ENCODE data around the gene FKBP9. TPM values are rescaled to one million over a fixed set of nuclear protein-coding genes. Genes with fewer than 3 reads are reported as not detected.

The FKBP9 gene
- total RNA-seq, 1 experiment from 2014 or later, result not detected

GRCh38 chr7:32929430-32930143 lies 27.7 kb upstream of the FKBP9 start:
- peaks cover 9% of the 10 kb centered on the region for H3K4me1 ChIP-seq (ENCODE audit: low read length)
- no peak overlapping the region for H3K9ac ChIP-seq (ENCODE audit: low read length)
- no peaks in the 10 kb centered on the region for H3K9me2 ChIP-seq (replicated peaks; ENCODE audit: insufficient read depth, low read length)
- no peaks in the 10 kb centered on the region for H3K36me3 ChIP-seq (ENCODE audit: insufficient read depth, low read length)
- no peaks in the 10 kb centered on the region for H3K79me2 ChIP-seq (ENCODE audit: low read length)
- H2AFZ ChIP-seq (ENCODE audit: low read length), result no peak overlapping the region
- no peak overlapping the region for H3K4me3 ChIP-seq (ENCODE audit: low read length)
- no peak overlapping the region for H3K4me2 ChIP-seq (ENCODE audit: low read depth, low read length, poor library complexity, severe bottlenecking)
- H4K20me1 ChIP-seq (ENCODE audit: insufficient read depth, low read depth, low read length), result no peaks in the 10 kb centered on the region
- no peaks in the 10 kb centered on the region for H3K9me3 ChIP-seq (ENCODE audit: low read length)
- no peak overlapping the region for H3K27ac ChIP-seq (ENCODE audit: low read length)
- H3K27me3 ChIP-seq (ENCODE audit: low read length), result no peaks in the 10 kb centered on the region
- no peak for DNase-seq

- Histone ChIP-seq H3K4me3 (ENCODE audit: low read length) (no peak overlapping the region), H3K9me3 (ENCODE audit: low read length) (no peaks in the 10 kb centered on the region), H3K4me2 (ENCODE audit: low read depth, low read length, poor library complexity, severe bottlenecking) (no peak overlapping the region), H3K36me3 (ENCODE audit: insufficient read depth, low read length) (no peaks in the 10 kb centered on the region), H3K27me3 (ENCODE audit: low read length) (no peaks in the 10 kb centered on the region), H2AFZ (ENCODE audit: low read length) (no peak overlapping the region), H3K4me1 (ENCODE audit: low read length) (peaks cover 9% of the 10 kb centered on the region), H3K9me2 (replicated peaks; ENCODE audit: insufficient read depth, low read length) (no peaks in the 10 kb centered on the region), H4K20me1 (ENCODE audit: insufficient read depth, low read depth, low read length) (no peaks in the 10 kb centered on the region), H3K79me2 (ENCODE audit: low read length) (no peaks in the 10 kb centered on the region), H3K27ac (ENCODE audit: low read length) (no peak overlapping the region), H3K9ac (ENCODE audit: low read length) (no peak overlapping the region)
- DNase-seq, result no peak
Measured at GRCh38 chr7:32930378-32930777, 26.9 kb upstream of the FKBP9 start.

GRCh38 chr7:32935558-32935957 lies 21.7 kb upstream of the FKBP9 start:
- Histone ChIP-seq H3K27ac (ENCODE audit: low read length) (no peak overlapping the region), H3K9me3 (ENCODE audit: low read length) (no peaks in the 10 kb centered on the region), H3K9ac (ENCODE audit: low read length) (no peak overlapping the region), H3K9me2 (replicated peaks; ENCODE audit: insufficient read depth, low read length) (no peaks in the 10 kb centered on the region), H3K79me2 (ENCODE audit: low read length) (no peaks in the 10 kb centered on the region), H2AFZ (ENCODE audit: low read length) (no peak overlapping the region), H3K4me1 (ENCODE audit: low read length) (no peaks in the 10 kb centered on the region), H3K4me3 (ENCODE audit: low read length) (no peak overlapping the region), H3K27me3 (ENCODE audit: low read length) (no peaks in the 10 kb centered on the region), H3K36me3 (ENCODE audit: insufficient read depth, low read length) (no peaks in the 10 kb centered on the region), H3K4me2 (ENCODE audit: low read depth, low read length, poor library complexity, severe bottlenecking) (no peak overlapping the region), H4K20me1 (ENCODE audit: insufficient read depth, low read depth, low read length) (no peaks in the 10 kb centered on the region)
- no peak for DNase-seq

- Histone ChIP-seq H4K20me1 (ENCODE audit: insufficient read depth, low read depth, low read length) (no peaks in the 10 kb centered on the region), H2AFZ (ENCODE audit: low read length) (no peak overlapping the region), H3K4me1 (ENCODE audit: low read length) (no peaks in the 10 kb centered on the region), H3K4me3 (ENCODE audit: low read length) (no peak overlapping the region), H3K4me2 (ENCODE audit: low read depth, low read length, poor library complexity, severe bottlenecking) (no peak overlapping the region), H3K9me3 (ENCODE audit: low read length) (no peaks in the 10 kb centered on the region), H3K79me2 (ENCODE audit: low read length) (no peaks in the 10 kb centered on the region), H3K36me3 (ENCODE audit: insufficient read depth, low read length) (no peaks in the 10 kb centered on the region), H3K27ac (ENCODE audit: low read length) (no peak overlapping the region), H3K27me3 (ENCODE audit: low read length) (no peaks in the 10 kb centered on the region), H3K9ac (ENCODE audit: low read length) (no peak overlapping the region), H3K9me2 (replicated peaks; ENCODE audit: insufficient read depth, low read length) (no peaks in the 10 kb centered on the region)
- no peak for DNase-seq
Measured at GRCh38 chr7:32936689-32937088, 20.6 kb upstream of the FKBP9 start.

GRCh38 chr7:32937344-32938174 lies 19.7 kb upstream of the FKBP9 start:
- no peak overlapping the region for H3K4me3 ChIP-seq (ENCODE audit: low read length)
- H3K27ac ChIP-seq (ENCODE audit: low read length), result no peak overlapping the region
- H3K79me2 ChIP-seq (ENCODE audit: low read length), result no peaks in the 10 kb centered on the region
- no peaks in the 10 kb centered on the region for H3K9me2 ChIP-seq (replicated peaks; ENCODE audit: insufficient read depth, low read length)
- no peak overlapping the region for H2AFZ ChIP-seq (ENCODE audit: low read length)
- DNase-seq, result no peak
- no peak overlapping the region for H3K9ac ChIP-seq (ENCODE audit: low read length)
- no peaks in the 10 kb centered on the region for H3K4me1 ChIP-seq (ENCODE audit: low read length)
- no peaks in the 10 kb centered on the region for H3K36me3 ChIP-seq (ENCODE audit: insufficient read depth, low read length)
- H3K4me2 ChIP-seq (ENCODE audit: low read depth, low read length, poor library complexity, severe bottlenecking), result no peak overlapping the region
- H3K9me3 ChIP-seq (ENCODE audit: low read length), result no peaks in the 10 kb centered on the region
- no peaks in the 10 kb centered on the region for H4K20me1 ChIP-seq (ENCODE audit: insufficient read depth, low read depth, low read length)
- no peaks in the 10 kb centered on the region for H3K27me3 ChIP-seq (ENCODE audit: low read length)

GRCh38 chr7:32941181-32941580 lies 16.1 kb upstream of the FKBP9 start:
- Histone ChIP-seq H2AFZ (ENCODE audit: low read length) (no peak overlapping the region), H3K36me3 (ENCODE audit: insufficient read depth, low read length) (no peaks in the 10 kb centered on the region), H3K27ac (ENCODE audit: low read length) (no peak overlapping the region), H3K27me3 (ENCODE audit: low read length) (no peaks in the 10 kb centered on the region), H3K4me1 (ENCODE audit: low read length) (no peaks in the 10 kb centered on the region), H3K4me3 (ENCODE audit: low read length) (no peak overlapping the region), H3K9me3 (ENCODE audit: low read length) (no peaks in the 10 kb centered on the region), H4K20me1 (ENCODE audit: insufficient read depth, low read depth, low read length) (no peaks in the 10 kb centered on the region), H3K9me2 (replicated peaks; ENCODE audit: insufficient read depth, low read length) (no peaks in the 10 kb centered on the region), H3K4me2 (ENCODE audit: low read depth, low read length, poor library complexity, severe bottlenecking) (no peak overlapping the region), H3K9ac (ENCODE audit: low read length) (no peak overlapping the region), H3K79me2 (ENCODE audit: low read length) (no peaks in the 10 kb centered on the region)
- DNase-seq, result no peak

GRCh38 chr7:32941681-32942414 lies 15.4 kb upstream of the FKBP9 start:
- H4K20me1 ChIP-seq (ENCODE audit: insufficient read depth, low read depth, low read length), result no peaks in the 10 kb centered on the region
- H3K4me2 ChIP-seq (ENCODE audit: low read depth, low read length, poor library complexity, severe bottlenecking), result no peak overlapping the region
- no peak overlapping the region for H3K9ac ChIP-seq (ENCODE audit: low read length)
- no peak for DNase-seq
- no peaks in the 10 kb centered on the region for H3K9me2 ChIP-seq (replicated peaks; ENCODE audit: insufficient read depth, low read length)
- H3K27me3 ChIP-seq (ENCODE audit: low read length), result no peaks in the 10 kb centered on the region
- no peaks in the 10 kb centered on the region for H3K4me1 ChIP-seq (ENCODE audit: low read length)
- H3K79me2 ChIP-seq (ENCODE audit: low read length), result no peaks in the 10 kb centered on the region
- no peak overlapping the region for H2AFZ ChIP-seq (ENCODE audit: low read length)
- no peaks in the 10 kb centered on the region for H3K36me3 ChIP-seq (ENCODE audit: insufficient read depth, low read length)
- no peak overlapping the region for H3K4me3 ChIP-seq (ENCODE audit: low read length)
- no peak overlapping the region for H3K27ac ChIP-seq (ENCODE audit: low read length)
- H3K9me3 ChIP-seq (ENCODE audit: low read length), result no peaks in the 10 kb centered on the region

Measured in Karpas-422 (cell line).